GM18870 (cell line): ENCODE measurements around the gene KBTBD12.
"Not testable (repeated sequence)": the region's sequence is repeated elsewhere in the genome, so short reads cannot be mapped to it uniquely, and the experiment has no call there.

Experiments used
- ATAC-seq: cut with Tn5 transposase; IDR thresholded peaks from one replicate; pipeline ENCODE4 v1.9.1; 2021; ENCODE audit warnings: moderate library complexity; ENCODE audit not compliant: unreplicated experiment

The KBTBD12 gene, protein sequence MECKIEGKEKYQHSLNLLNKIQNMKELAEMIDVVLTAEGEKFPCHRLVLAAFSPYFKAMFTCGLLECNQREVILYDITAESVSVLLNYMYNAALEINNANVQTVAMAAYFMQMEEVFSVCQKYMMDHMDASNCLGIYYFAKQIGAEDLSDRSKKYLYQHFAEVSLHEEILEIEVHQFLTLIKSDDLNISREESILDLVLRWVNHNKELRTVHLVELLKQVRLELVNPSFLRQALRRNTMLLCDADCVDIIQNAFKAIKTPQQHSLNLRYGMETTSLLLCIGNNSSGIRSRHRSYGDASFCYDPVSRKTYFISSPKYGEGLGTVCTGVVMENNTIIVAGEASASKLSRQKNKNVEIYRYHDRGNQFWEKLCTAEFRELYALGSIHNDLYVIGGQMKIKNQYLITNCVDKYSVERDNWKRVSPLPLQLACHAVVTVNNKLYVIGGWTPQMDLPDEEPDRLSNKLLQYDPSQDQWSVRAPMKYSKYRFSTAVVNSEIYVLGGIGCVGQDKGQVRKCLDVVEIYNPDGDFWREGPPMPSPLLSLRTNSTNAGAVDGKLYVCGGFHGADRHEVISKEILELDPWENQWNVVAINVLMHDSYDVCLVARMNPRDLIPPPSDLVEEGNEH

GRCh38 chr3:127915115-127915936 lies at the start of gene KBTBD12:
Gene KBTBD12 (plus strand): TSS chr3:127915232. CDS start chr3:127923062, 7,830 bp downstream.
- no peak for ATAC-seq

GRCh38 chr3:127865941-127866340 lies 49.1 kb upstream of the KBTBD12 start:
- no peak for ATAC-seq

DNA sequence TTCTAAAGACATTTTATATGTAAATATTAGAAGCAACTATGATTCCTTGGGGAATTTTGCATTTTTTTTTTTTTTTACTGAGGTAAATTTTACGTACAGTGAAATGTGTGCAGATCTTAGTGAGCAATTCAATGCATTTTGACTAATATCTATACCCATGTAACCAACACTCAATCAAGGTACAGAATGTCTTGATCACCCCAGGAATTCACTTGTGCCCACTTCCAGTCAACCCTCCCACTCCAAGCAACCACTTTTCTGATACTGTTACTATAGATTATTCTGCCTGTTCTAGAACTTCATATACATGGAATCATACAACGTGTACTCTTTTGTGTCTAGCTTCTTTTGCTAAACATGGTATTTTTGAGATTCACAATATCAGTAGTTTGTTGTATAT lies 47.6 kb upstream of the KBTBD12 start:
- ATAC-seq, result no peak

DNA sequence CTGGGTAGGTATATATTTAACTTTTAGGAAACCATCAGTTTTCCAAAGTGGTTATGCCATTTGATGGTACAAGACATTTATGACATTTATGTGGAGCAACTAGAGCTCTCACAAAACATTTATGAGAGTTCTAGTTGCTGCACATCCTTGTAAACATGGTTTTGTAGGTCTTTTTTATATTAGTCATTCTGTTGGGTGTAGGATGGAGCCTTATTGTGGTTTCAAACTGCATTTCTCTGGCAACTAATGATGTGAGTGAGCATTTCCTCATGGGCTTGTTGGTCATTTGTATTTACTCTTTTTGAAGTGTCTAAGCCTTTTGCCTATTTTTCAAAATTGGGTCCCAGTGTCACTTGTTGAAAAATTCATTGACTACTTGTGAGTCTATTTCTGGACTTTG lies 47.0 kb upstream of the KBTBD12 start:
- ATAC-seq, result no peak

GRCh38 chr3:127870156-127870555 lies 44.9 kb upstream of the KBTBD12 start:
- ATAC-seq, result no peak

- not testable (repeated sequence) for ATAC-seq
Measured at GRCh38 chr3:127874097-127874496, 40.9 kb upstream of the KBTBD12 start.

GRCh38 chr3:127881586-127881985 lies 33.4 kb upstream of the KBTBD12 start:
- no peak for ATAC-seq

DNA sequence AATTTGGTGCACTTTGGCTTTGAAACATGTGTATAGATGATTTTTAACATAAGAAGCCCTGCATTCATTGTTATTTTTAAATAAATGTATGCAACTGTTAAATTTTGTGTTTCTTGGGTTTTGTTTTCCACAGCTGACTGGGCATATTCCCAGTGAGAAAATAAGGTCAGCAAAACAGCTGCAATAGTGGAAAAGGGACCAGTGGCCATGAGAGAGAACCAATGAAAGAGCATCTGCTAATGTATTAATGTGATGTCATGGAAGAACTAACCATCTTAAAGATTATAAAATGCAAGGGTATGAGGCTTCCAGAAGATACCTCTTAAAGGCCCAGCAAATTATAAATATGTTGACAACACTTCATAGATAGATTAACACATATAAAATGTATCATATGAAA lies 31.0 kb upstream of the KBTBD12 start:
- ATAC-seq, result no peak

GRCh38 chr3:127886231-127886955 lies 28.6 kb upstream of the KBTBD12 start:
- ATAC-seq, result no peak

DNA sequence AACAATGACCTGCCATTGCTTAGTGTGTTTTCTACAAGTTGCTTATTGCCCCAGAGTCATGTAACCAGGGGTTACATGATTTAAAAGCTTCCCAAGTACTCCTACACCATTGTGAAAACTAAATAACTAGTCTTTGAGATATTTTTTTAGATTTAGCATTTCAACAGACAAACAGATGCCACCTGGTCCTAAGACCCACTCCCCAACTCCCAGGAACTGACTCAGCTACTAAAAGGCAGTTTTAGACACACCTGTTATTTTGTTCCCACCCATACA lies 28.1 kb upstream of the KBTBD12 start:
- ATAC-seq, result no peak

GRCh38 chr3:127887321-127887720 lies 27.7 kb upstream of the KBTBD12 start:
- ATAC-seq, result no peak

GRCh38 chr3:127888156-127888555 lies 26.9 kb upstream of the KBTBD12 start:
- no peak for ATAC-seq

DNA sequence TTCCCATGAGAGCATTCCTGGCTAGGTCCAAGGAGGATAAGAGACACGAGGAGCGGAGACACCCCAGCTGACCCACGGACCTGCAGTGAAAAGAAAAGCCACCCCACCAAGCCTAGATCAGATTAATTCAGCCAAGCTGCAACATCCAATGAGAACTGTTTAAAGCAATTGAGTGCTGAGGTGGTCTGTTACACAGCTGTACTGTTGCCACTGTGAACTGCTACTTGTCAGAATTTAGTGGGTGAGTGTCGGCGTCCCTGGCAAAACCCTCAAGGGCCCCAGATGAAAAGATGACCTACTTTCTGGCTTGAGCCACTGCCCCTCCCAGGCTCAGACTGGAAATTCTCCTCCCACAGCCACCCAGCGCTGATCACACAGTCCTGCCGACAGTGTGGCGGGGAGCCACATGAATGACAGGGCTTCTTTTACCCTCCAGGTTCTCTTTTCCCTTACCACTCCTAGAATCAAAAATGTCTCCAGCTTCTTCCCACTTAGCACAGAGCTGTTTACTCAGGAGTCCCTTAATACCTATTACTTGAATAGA lies 26.4 kb upstream of the KBTBD12 start:
- ATAC-seq, result no peak

- ATAC-seq, result no peak
Measured at GRCh38 chr3:127889461-127889863, 25.6 kb upstream of the KBTBD12 start.

DNA sequence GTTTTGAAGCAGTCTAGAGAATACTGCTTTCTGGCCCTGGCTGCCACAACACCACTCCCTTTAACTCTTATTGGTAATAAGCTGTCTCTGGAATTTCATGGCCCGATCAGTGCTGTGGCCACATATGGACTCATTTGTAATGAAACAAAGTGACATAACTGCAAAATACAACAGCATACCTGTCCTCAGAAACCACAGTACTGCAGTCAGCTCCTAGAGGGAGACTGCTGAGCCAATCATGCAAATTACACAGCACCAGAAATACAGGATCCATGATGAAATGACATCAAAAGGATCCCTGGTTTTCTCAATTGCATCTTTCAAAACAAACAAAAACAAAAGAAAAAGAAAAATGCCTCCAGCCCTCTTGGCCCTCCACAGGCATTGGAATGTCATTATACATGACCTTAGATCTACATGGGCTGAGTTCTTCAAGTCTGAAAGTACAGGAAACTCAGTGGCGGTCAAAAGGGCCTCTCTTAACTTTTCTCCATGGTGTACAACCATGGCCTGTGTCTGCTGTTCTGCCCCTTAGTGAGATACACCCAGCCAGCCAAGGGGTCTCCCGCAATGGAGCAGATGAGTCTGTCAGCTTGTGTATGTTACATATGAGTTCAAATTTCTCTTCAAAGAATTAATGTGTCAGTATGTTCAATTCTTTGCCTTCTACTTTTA lies 24.9 kb upstream of the KBTBD12 start:
- no peak for ATAC-seq

- not testable (repeated sequence) for ATAC-seq
Measured at GRCh38 chr3:127890651-127891290, 24.3 kb upstream of the KBTBD12 start.

DNA sequence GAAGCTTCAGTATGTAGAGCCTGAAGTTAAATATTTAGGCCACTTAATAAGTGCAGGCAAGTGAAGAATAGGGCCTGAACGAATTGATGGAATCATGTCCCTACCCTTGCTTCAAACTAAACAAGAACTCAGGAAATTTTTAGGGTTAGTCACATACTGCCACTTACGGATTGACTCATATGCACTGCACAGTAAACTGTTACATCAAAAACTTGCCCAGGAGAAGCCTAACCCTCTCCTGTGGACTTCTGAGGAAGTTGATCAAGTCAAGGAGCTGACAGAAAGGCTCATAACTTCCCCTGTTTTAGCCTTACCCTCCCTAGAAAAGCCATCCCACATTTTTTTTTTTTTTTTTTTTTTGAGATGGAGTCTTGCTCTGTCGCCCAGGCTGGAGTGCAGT lies 20.6 kb upstream of the KBTBD12 start:
- no peak for ATAC-seq

DNA sequence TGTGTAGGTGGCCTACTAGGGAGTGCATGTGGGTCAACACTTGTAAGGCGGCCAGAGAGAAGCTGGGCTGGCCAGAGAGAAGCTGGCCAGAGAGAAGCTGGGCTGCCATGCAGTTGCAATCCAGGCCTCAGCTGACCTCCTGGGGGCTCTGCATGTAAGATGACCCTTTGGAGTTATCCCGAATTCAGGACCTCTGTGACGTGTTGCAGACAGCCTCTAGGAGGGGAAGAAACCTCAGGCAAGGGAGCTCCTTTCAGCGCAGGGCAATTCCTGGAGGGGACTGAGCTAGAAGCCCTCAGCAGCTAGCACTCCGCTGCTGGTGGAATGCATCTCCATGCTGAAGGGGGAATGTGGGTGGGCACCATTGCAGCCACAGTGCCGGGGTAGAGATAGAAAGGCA lies 15.8 kb upstream of the KBTBD12 start:
- no peak for ATAC-seq

DNA sequence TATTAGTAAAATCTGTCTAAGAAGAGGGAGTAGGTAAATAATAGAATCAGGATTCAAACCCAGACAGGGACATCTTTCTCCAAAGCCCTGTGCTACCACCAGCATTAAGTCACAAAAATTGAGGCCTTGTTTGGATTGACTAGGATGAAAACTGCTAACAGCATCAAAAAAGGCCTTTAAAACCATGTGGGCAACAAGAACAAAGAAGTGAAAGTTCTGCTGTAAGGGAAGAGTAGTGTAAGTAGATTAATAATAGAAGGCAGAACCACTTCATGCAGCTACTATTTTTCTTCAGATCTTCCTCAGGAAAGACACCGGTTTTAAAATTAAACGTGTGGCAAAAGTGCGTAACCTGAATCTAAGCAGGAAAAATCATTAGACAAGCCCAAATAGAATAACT lies 15.3 kb upstream of the KBTBD12 start:
- no peak for ATAC-seq

DNA sequence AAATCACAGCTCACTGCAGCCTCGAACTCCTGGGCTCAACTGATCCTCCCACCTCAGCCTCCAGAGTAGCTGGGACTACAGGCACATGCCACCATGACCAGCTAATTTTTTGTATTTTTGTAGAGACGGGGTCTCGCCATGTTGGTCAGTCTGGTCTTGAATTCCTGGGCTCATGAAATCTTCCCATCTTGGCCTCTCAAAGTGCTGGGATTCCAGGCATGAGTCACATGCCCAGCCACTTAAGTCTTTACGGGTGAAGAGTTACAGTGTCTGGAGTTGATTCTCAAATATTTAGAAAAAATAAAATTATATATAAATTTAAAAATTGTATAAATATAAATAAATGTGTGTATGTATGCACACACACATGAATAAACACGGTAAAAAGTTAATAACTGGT lies 14.5 kb upstream of the KBTBD12 start:
- ATAC-seq, result no peak
